22Rv1 (cell line): ENCODE measurements around the gene DERA.

Experiments
- ZFX ChIP-seq: fragments of 450-650 bp; IDR thresholded peaks from 2 replicates; pipeline ENCODE4 v1.6.1; 2017; ENCODE audit warnings: antibody characterized with exemption, borderline replicate concordance
- TF ChIP-seq, protein P1 (sequence below): fragments of 450-650 bp; IDR thresholded peaks from 2 replicates; pipeline ENCODE4 v1.5.1; 2017; ENCODE audit warnings: mild to moderate bottlenecking

GRCh38 chr12:15928870-15929571, 17.9 kb downstream of the DERA start:
- TF ChIP-seq, protein P1, sequence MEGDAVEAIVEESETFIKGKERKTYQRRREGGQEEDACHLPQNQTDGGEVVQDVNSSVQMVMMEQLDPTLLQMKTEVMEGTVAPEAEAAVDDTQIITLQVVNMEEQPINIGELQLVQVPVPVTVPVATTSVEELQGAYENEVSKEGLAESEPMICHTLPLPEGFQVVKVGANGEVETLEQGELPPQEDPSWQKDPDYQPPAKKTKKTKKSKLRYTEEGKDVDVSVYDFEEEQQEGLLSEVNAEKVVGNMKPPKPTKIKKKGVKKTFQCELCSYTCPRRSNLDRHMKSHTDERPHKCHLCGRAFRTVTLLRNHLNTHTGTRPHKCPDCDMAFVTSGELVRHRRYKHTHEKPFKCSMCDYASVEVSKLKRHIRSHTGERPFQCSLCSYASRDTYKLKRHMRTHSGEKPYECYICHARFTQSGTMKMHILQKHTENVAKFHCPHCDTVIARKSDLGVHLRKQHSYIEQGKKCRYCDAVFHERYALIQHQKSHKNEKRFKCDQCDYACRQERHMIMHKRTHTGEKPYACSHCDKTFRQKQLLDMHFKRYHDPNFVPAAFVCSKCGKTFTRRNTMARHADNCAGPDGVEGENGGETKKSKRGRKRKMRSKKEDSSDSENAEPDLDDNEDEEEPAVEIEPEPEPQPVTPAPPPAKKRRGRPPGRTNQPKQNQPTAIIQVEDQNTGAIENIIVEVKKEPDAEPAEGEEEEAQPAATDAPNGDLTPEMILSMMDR, result no peak
- no peak for TF ChIP-seq ZFX
